ENCODE data around the gene CDKL2.

The CDKL2 gene

GRCh38 chr4:75564023-75564422 is 66.3 kb downstream of the CDKL2 start:
- H3K79me2 ChIP-seq (ENCODE audit: insufficient read depth, low read length): no peaks in the 10 kb centered on the region
- H3K4me1 ChIP-seq (ENCODE audit: insufficient read depth, low read length, poor library complexity, severe bottlenecking): no peaks in the 10 kb centered on the region
- no peaks in the 10 kb centered on the region for H3K27me3 ChIP-seq (ENCODE audit: insufficient read depth, low read length, poor library complexity, severe bottlenecking)
- H3K9ac ChIP-seq (ENCODE audit: low read depth, low read length, poor library complexity, severe bottlenecking): no peak overlapping the region
- TF ChIP-seq EZH2phosphoT487 (IDR thresholded peaks at IDR 0.05; ENCODE audit: borderline replicate concordance) (no peak), CTCF (conservative IDR thresholded peaks at IDR 0.05; ENCODE audit: low read length) (no peak)
- H3K9me2 ChIP-seq (replicated peaks; ENCODE audit: low read depth, low read length): no peaks in the 10 kb centered on the region
- no peak overlapping the region for H3K4me3 ChIP-seq (ENCODE audit: low read length, poor library complexity, severe bottlenecking)
- no peaks in the 10 kb centered on the region for H3K9me3 ChIP-seq (ENCODE audit: insufficient read depth, low read depth, low read length)
- no peaks in the 10 kb centered on the region for H4K20me1 ChIP-seq (ENCODE audit: insufficient read depth, low read length, poor library complexity, severe bottlenecking)
- H3K36me3 ChIP-seq (ENCODE audit: insufficient read depth, low read length): no peaks in the 10 kb centered on the region
- H2AFZ ChIP-seq (ENCODE audit: low read length): no peak overlapping the region
- H3K4me2 ChIP-seq (ENCODE audit: low read depth, low read length, poor library complexity, severe bottlenecking): no peak overlapping the region
- no peaks in the 10 kb centered on the region for H3F3A ChIP-seq (ENCODE audit: low read depth)

- H3K9me2 ChIP-seq (replicated peaks; ENCODE audit: low read depth, low read length): no peaks in the 10 kb centered on the region
- H3K4me2 ChIP-seq (ENCODE audit: low read depth, low read length, poor library complexity, severe bottlenecking): no peak overlapping the region
- no peaks in the 10 kb centered on the region for H3K36me3 ChIP-seq (ENCODE audit: insufficient read depth, low read length)
- H3K4me3 ChIP-seq (ENCODE audit: low read length, poor library complexity, severe bottlenecking): no peak overlapping the region
- no peak overlapping the region for H2AFZ ChIP-seq (ENCODE audit: low read length)
- no peaks in the 10 kb centered on the region for H3F3A ChIP-seq (ENCODE audit: low read depth)
- no peaks in the 10 kb centered on the region for H4K20me1 ChIP-seq (ENCODE audit: insufficient read depth, low read length, poor library complexity, severe bottlenecking)
- no peaks in the 10 kb centered on the region for H3K27me3 ChIP-seq (ENCODE audit: insufficient read depth, low read length, poor library complexity, severe bottlenecking)
- no peaks in the 10 kb centered on the region for H3K4me1 ChIP-seq (ENCODE audit: insufficient read depth, low read length, poor library complexity, severe bottlenecking)
- no peaks in the 10 kb centered on the region for H3K9me3 ChIP-seq (ENCODE audit: insufficient read depth, low read depth, low read length)
- no peaks in the 10 kb centered on the region for H3K79me2 ChIP-seq (ENCODE audit: insufficient read depth, low read length)
- H3K9ac ChIP-seq (ENCODE audit: low read depth, low read length, poor library complexity, severe bottlenecking): no peak overlapping the region
- TF ChIP-seq CTCF (conservative IDR thresholded peaks at IDR 0.05; ENCODE audit: low read length) (no peak), EZH2phosphoT487 (IDR thresholded peaks at IDR 0.05; ENCODE audit: borderline replicate concordance) (no peak)
These were observed 68.5 kb downstream of the CDKL2 start for GRCh38 chr4:75561789-75562188.

- Histone ChIP-seq H3K9me2 (replicated peaks; ENCODE audit: low read depth, low read length) (no peaks in the 10 kb centered on the region), H3F3A (ENCODE audit: low read depth) (no peaks in the 10 kb centered on the region), H3K4me1 (ENCODE audit: insufficient read depth, low read length, poor library complexity, severe bottlenecking) (no peaks in the 10 kb centered on the region), H2AFZ (ENCODE audit: low read length) (no peak overlapping the region), H3K36me3 (ENCODE audit: insufficient read depth, low read length) (no peaks in the 10 kb centered on the region), H4K20me1 (ENCODE audit: insufficient read depth, low read length, poor library complexity, severe bottlenecking) (no peaks in the 10 kb centered on the region), H3K4me3 (ENCODE audit: low read length, poor library complexity, severe bottlenecking) (no peak overlapping the region), H3K79me2 (ENCODE audit: insufficient read depth, low read length) (no peaks in the 10 kb centered on the region), H3K4me2 (ENCODE audit: low read depth, low read length, poor library complexity, severe bottlenecking) (no peak overlapping the region), H3K9ac (ENCODE audit: low read depth, low read length, poor library complexity, severe bottlenecking) (no peak overlapping the region), H3K27me3 (ENCODE audit: insufficient read depth, low read length, poor library complexity, severe bottlenecking) (no peaks in the 10 kb centered on the region), H3K9me3 (ENCODE audit: insufficient read depth, low read depth, low read length) (no peaks in the 10 kb centered on the region)
- TF ChIP-seq EZH2phosphoT487 (IDR thresholded peaks at IDR 0.05; ENCODE audit: borderline replicate concordance) (no peak), CTCF (conservative IDR thresholded peaks at IDR 0.05; ENCODE audit: low read length) (no peak)
These were observed 72.6 kb downstream of the CDKL2 start for GRCh38 chr4:75557696-75558095.

Data from Loucy (cell line).